ENCODE results near the gene COL23A1.

COL23A1 gene

GRCh38 chr5:178453224-178453623 is 137.0 kb downstream of the COL23A1 start:
- DNase-seq = no peak

- peak; percentile 63 for DNase-seq
Observed at GRCh38 chr5:178450121-178451028, 139.8 kb downstream of the COL23A1 start.

- no peak for DNase-seq
Observed at GRCh38 chr5:178449163-178450070, 140.8 kb downstream of the COL23A1 start.

- no peak for DNase-seq
Observed at GRCh38 chr5:178445534-178445933, 144.7 kb downstream of the COL23A1 start.

- DNase-seq = no peak
Observed at GRCh38 chr5:178442405-178443257, 147.6 kb downstream of the COL23A1 start.

- DNase-seq = no peak
Observed at GRCh38 chr5:178441486-178442270, 148.5 kb downstream of the COL23A1 start.

GRCh38 chr5:178440181-178440580 is 150.0 kb downstream of the COL23A1 start:
- DNase-seq = no peak

GRCh38 chr5:178439493-178440180 is 150.6 kb downstream of the COL23A1 start:
- DNase-seq = no peak

- no peak for DNase-seq
Observed at GRCh38 chr5:178438796-178439195, 151.4 kb downstream of the COL23A1 start.

- DNase-seq = no peak
Observed at GRCh38 chr5:178437386-178438075, 152.7 kb downstream of the COL23A1 start.

GRCh38 chr5:178436326-178436940 is 153.8 kb downstream of the COL23A1 start:
- no peak for DNase-seq

GRCh38 chr5:178435321-178436238 is 154.6 kb downstream of the COL23A1 start:
- no peak for DNase-seq

GRCh38 chr5:178434851-178435250 is 155.3 kb downstream of the COL23A1 start:
- DNase-seq = no peak

GRCh38 chr5:178434016-178434761 is 156.0 kb downstream of the COL23A1 start:
- DNase-seq = no peak

- DNase-seq = no peak
Observed at GRCh38 chr5:178433273-178433775, 156.9 kb downstream of the COL23A1 start.

GRCh38 chr5:178432421-178433272 is 157.5 kb downstream of the COL23A1 start:
- no peak for DNase-seq

- DNase-seq = no peak
Observed at GRCh38 chr5:178431782-178432165, 158.4 kb downstream of the COL23A1 start.
